Epithelial cell of proximal tubule (primary cell): ENCODE measurements around the gene PRKAG1. TPM values are rescaled to one million over a fixed set of nuclear protein-coding genes. Genes with fewer than 3 reads are reported as not detected.
A peak's percentile ranks its signal among the peaks of the same experiment; 100 is the strongest.

Source experiments
- DNase-seq: peaks from one replicate; pipeline ENCODE4 v3.0.0-alpha.2; 2011; ENCODE audit warnings: low read depth
- H3K4me3 ChIP-seq: 2 replicates; pipeline ENCODE4 v1.5.1; 2011; ENCODE audit warnings: low read depth, mild to moderate bottlenecking, low read length
- total RNA-seq: library from RNA; depleted of rRNA; stranded (reverse); fragments of >200 nt; gene quantifications from 2 replicates; pipeline ENCODE4 v1.2.3, GENCODE V29; 2015
- TF ChIP-seq, protein P1 (sequence below): conservative IDR thresholded peaks from 2 replicates; pipeline ENCODE4 v1.5.1; 2012; ENCODE audit warnings: low read depth, mild to moderate bottlenecking, low read length

PRKAG1 gene
- total RNA-seq, 1 donor from 2014 or later, result 50.7 TPM

DNA sequence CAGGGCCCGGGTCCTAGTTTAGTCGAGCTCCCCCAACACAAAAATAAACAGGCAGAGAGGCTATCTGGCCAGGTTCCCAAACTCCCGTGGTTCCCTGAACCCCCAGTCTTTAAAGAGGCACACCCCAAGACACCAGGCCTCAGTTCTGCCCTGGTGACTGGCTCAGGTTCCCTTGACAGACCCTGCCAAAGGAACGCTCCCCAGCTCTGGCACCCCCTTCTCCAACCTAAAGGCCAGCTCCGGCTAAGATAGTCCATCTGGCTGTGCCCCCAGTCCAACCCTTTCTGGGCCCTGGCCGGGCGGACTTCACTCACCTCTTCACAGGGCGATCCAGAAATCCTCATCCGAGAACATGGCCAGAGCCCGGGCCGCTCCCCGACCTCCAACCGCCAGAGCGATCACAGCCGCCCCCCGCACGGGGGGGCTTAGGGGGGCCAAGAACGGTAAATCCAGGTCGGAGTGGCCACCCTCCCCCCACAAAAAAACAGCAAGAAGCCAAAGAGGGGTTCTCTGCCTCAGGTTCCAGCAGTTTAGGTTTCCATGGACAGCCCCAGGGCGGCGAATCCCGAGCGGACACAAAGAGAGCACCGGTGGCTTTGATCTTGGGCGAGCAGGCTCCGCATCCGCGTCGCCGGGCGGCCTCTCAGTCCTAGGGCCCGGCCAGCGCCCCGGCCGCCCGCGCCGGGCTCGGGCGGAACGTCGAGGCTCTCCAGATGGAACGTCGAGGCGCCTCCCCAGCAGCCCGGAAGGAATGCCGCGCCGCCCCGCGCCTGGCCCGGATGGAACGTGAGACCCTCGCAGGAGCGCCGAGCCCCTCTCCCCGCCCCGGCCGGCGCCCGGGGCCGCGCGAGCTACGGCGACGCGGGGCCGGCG is 41.0 kb upstream of the PRKAG1 start:
- H3K4me3 ChIP-seq, result peak overlapping the region; percentile 90
- DNase-seq, result no peak
- TF ChIP-seq, protein P1, sequence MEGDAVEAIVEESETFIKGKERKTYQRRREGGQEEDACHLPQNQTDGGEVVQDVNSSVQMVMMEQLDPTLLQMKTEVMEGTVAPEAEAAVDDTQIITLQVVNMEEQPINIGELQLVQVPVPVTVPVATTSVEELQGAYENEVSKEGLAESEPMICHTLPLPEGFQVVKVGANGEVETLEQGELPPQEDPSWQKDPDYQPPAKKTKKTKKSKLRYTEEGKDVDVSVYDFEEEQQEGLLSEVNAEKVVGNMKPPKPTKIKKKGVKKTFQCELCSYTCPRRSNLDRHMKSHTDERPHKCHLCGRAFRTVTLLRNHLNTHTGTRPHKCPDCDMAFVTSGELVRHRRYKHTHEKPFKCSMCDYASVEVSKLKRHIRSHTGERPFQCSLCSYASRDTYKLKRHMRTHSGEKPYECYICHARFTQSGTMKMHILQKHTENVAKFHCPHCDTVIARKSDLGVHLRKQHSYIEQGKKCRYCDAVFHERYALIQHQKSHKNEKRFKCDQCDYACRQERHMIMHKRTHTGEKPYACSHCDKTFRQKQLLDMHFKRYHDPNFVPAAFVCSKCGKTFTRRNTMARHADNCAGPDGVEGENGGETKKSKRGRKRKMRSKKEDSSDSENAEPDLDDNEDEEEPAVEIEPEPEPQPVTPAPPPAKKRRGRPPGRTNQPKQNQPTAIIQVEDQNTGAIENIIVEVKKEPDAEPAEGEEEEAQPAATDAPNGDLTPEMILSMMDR, result no peak

- TF ChIP-seq, protein P1, result no peak
- no peak for DNase-seq
- peak overlapping the region; percentile 90 for H3K4me3 ChIP-seq
Observed at GRCh38 chr12:49059045-49059298, 40.4 kb upstream of the PRKAG1 start.

DNA sequence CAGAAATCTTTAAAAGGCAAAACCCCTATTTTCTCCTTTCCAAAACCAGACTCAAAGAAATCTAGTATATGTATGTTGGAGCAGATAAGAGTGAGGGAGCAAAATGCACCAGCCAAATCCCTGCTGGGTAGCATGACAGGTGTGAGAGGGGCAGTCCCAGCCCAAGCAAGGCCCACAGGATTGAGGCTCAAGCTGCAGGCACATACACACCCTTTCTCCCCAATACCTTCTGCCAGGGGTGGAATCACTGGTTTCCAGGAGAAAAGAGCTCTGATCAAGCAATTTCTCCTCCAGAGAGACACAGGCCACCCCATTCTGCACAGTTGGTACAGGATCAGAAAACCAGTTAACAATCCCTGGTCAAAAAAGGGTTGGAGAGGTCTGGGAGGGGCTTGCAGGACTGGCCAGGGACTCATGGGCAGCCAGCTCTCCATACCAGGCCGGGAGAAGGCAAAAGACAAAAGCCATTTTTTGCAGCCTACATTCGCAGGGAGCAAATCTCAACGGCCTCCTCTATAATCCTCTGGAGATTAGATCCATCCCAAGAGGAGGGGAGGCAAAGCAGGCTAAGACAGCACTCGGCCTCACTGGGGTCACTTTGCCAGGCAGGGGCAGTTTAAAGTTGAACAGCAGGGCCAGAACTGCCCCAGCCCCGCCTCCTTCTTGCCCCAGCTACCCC is 39.9 kb upstream of the PRKAG1 start:
- no peak for DNase-seq
- TF ChIP-seq, protein P1, result no peak
- peak overlapping the region; percentile 90 for H3K4me3 ChIP-seq

- H3K4me3 ChIP-seq, result peak overlapping the region; percentile 90
- TF ChIP-seq, protein P1, result no peak
- DNase-seq, result no peak
Observed at GRCh38 chr12:49057888-49058287, 39.3 kb upstream of the PRKAG1 start.

- peak overlapping the region; percentile 90 for H3K4me3 ChIP-seq
- TF ChIP-seq, protein P1, result no peak
Observed at GRCh38 chr12:49055978-49056754, 37.6 kb upstream of the PRKAG1 start.

GRCh38 chr12:49055092-49055491 is 36.5 kb upstream of the PRKAG1 start:
- TF ChIP-seq, protein P1, result no peak
- no peak overlapping the region for H3K4me3 ChIP-seq
- DNase-seq, result no peak

More at GRCh38 chr12:49055978-49056754, 37.6 kb upstream of the PRKAG1 start:
- no peak for DNase-seq
